ENCODE data around the gene GRIA3.
"Not testable (repeated sequence)": the region's sequence is repeated elsewhere in the genome, so short reads cannot be mapped to it uniquely, and the experiment has no call there.

Gene GRIA3

GRCh38 chrX:123348468-123348867, 164.4 kb downstream of the GRIA3 start:
- no peak for DNase-seq (ENCODE audit: low read depth, low spot score)

- DNase-seq (ENCODE audit: low read depth, low spot score): no peak
Observed at GRCh38 chrX:123350226-123350625, 166.1 kb downstream of the GRIA3 start.

GRCh38 chrX:123357941-123358340, 173.9 kb downstream of the GRIA3 start:
- DNase-seq (ENCODE audit: low read depth, low spot score): no peak

- DNase-seq (ENCODE audit: low read depth, low spot score): no peak
Observed at GRCh38 chrX:123358457-123358856, 174.4 kb downstream of the GRIA3 start.

- no peak for DNase-seq (ENCODE audit: low read depth, low spot score)
Observed at GRCh38 chrX:123361371-123361770, 177.3 kb downstream of the GRIA3 start.

GRCh38 chrX:123386196-123386595, 202.1 kb downstream of the GRIA3 start:
- DNase-seq (ENCODE audit: low read depth, low spot score): not testable (repeated sequence)

GRCh38 chrX:123392921-123393320, 208.8 kb downstream of the GRIA3 start:
- DNase-seq (ENCODE audit: low read depth, low spot score): no peak

- DNase-seq (ENCODE audit: low read depth, low spot score): no peak
Observed at GRCh38 chrX:123399709-123400108, 215.6 kb downstream of the GRIA3 start.

- DNase-seq (ENCODE audit: low read depth, low spot score): no peak
Observed at GRCh38 chrX:123405231-123405630, 221.2 kb downstream of the GRIA3 start.

GRCh38 chrX:123408821-123409737, 225.0 kb downstream of the GRIA3 start:
- no peak for DNase-seq (ENCODE audit: low read depth, low spot score)

- no peak for DNase-seq (ENCODE audit: low read depth, low spot score)
Observed at GRCh38 chrX:123422875-123423274, 238.8 kb downstream of the GRIA3 start.

GRCh38 chrX:123424546-123424945, 240.5 kb downstream of the GRIA3 start:
- no peak for DNase-seq (ENCODE audit: low read depth, low spot score)

- DNase-seq (ENCODE audit: low read depth, low spot score): no peak
Observed at GRCh38 chrX:123425471-123425870, 241.4 kb downstream of the GRIA3 start.

GRCh38 chrX:123425904-123426303, 241.8 kb downstream of the GRIA3 start:
- DNase-seq (ENCODE audit: low read depth, low spot score): no peak

GRCh38 chrX:123432361-123433150, 248.5 kb downstream of the GRIA3 start:
- no peak for DNase-seq (ENCODE audit: low read depth, low spot score)

- DNase-seq (ENCODE audit: low read depth, low spot score): no peak
Observed at GRCh38 chrX:123436512-123437136, 252.5 kb downstream of the GRIA3 start.

- DNase-seq (ENCODE audit: low read depth, low spot score): not testable (repeated sequence)
Observed at GRCh38 chrX:123439926-123440325, 255.8 kb downstream of the GRIA3 start.

- DNase-seq (ENCODE audit: low read depth, low spot score): no peak
Observed at GRCh38 chrX:123442764-123443163, 258.7 kb downstream of the GRIA3 start.

GRCh38 chrX:123447506-123447905, 263.4 kb downstream of the GRIA3 start:
- DNase-seq (ENCODE audit: low read depth, low spot score): no peak

GRCh38 chrX:123449335-123449734, 265.3 kb downstream of the GRIA3 start:
- DNase-seq (ENCODE audit: low read depth, low spot score): no peak

- DNase-seq (ENCODE audit: low read depth, low spot score): no peak
Observed at GRCh38 chrX:123450222-123450621, 266.1 kb downstream of the GRIA3 start.
